H1 (cell line): ENCODE results near the gene RDH12. TPM values are rescaled to one million over a fixed set of nuclear protein-coding genes. Genes with fewer than 3 reads are reported as not detected.

Source experiments
- CTCF ChIA-PET: fragments of 300-600 bp; sonication (Branson Sonifier 250); formaldehyde crosslinking; loops from one replicate; lab custom pipeline; 2021; ENCODE audit not compliant: partially characterized antibody; lab: Charles Lee
- POLR2A ChIA-PET: fragments of 300-600 bp; sonication (Branson Sonifier 250); formaldehyde crosslinking; loops from one replicate; lab custom pipeline; 2021; ENCODE audit warnings: inconsistent platforms; ENCODE audit not compliant: partially characterized antibody; lab: Charles Lee
- DNase-seq, 2 experiments: peaks; one replicate each; pipeline versions ENCODE4 v3.0.0 to v3.0.0-alpha.2; 2010 to 2022; ENCODE audit warnings: low spot score in 2 of 2, low read depth in 1 of 2, mixed read lengths in 1 of 2
- FAIRE-seq: peaks from 2 replicates; lab custom pipeline; 2011; peaks lifted over from hg19 to GRCh38; lab: Jason Lieb, UNC
- H2AFZ ChIP-seq: 2 replicates; pipeline ENCODE4 v1.8.1; 2012; ENCODE audit warnings: low read length, inconsistent platforms
- H2AK5ac ChIP-seq: 2 replicates; pipeline ENCODE4 v1.6.1; 2013; ENCODE audit warnings: low read depth, low read length
- H2BK120ac ChIP-seq: replicated peaks from 2 replicates; pipeline ENCODE3; 2013; ENCODE audit warnings: low read depth, low read length, inconsistent platforms
- H2BK12ac ChIP-seq: 2 replicates; pipeline ENCODE4 v1.6.1; 2013; ENCODE audit warnings: low read depth, low read length
- H2BK15ac ChIP-seq: 2 replicates; pipeline ENCODE4 v1.6.1; 2013; ENCODE audit warnings: low read length
- H2BK20ac ChIP-seq: 2 replicates; pipeline ENCODE4 v1.6.1; 2013; ENCODE audit warnings: low read length
- H2BK5ac ChIP-seq: 2 replicates; pipeline ENCODE4 v1.6.1; 2013; ENCODE audit warnings: low read depth, low read length
- H3K14ac ChIP-seq: 2 replicates; pipeline ENCODE4 v1.6.1; 2013; ENCODE audit warnings: inconsistent platforms; ENCODE audit not compliant: insufficient read length
- H3K18ac ChIP-seq: 2 replicates; pipeline ENCODE4 v1.6.1; 2013; ENCODE audit warnings: low read length; ENCODE audit errors: extremely low read depth
- H3K23ac ChIP-seq: 2 replicates; pipeline ENCODE4 v1.6.1; 2013; ENCODE audit warnings: inconsistent platforms; ENCODE audit not compliant: insufficient read length
- H3K23me2 ChIP-seq: 2 replicates; pipeline ENCODE4 v1.6.1; 2013; ENCODE audit warnings: low read depth, low read length
- H3K27ac ChIP-seq: 2 replicates; pipeline ENCODE4 v1.6.1; 2011; ENCODE audit warnings: low read depth, low read length, inconsistent platforms
- H3K27me3 ChIP-seq, 4 experiments: replicated peaks in 1 of 4; 1 replicate in 1 of 4; 2 replicates in 3 of 4; pipeline versions ENCODE4 v1.6.1 to v1.8.1; 2011 to 2013; ENCODE audit warnings: low read length in 3 of 4, mild to moderate bottlenecking in 3 of 4, inconsistent platforms in 2 of 4, mixed read lengths in 2 of 4, moderate library complexity in 1 of 4; ENCODE audit not compliant: control insufficient read depth in 3 of 4, insufficient read depth in 3 of 4; ENCODE audit errors: extremely low read depth in 1 of 4
- H3K36me3 ChIP-seq, 4 experiments: 2 replicates each; pipeline versions ENCODE4 v1.6.1 to v1.8.1; 2011 to 2013; ENCODE audit warnings: mild to moderate bottlenecking in 4 of 4, low read length in 3 of 4, moderate library complexity in 2 of 4, control low read depth in 1 of 4, inconsistent platforms in 1 of 4; ENCODE audit not compliant: insufficient read depth in 4 of 4, control insufficient read depth in 2 of 4
- H3K4ac ChIP-seq: replicated peaks from 2 replicates; pipeline ENCODE3; 2013; ENCODE audit warnings: low read length, low read depth, mixed read lengths, inconsistent platforms; ENCODE audit not compliant: insufficient read length
- H3K4me1 ChIP-seq, 4 experiments: replicated peaks in 1 of 4; 1 replicate in 1 of 4; 2 replicates in 3 of 4; pipeline versions ENCODE4 v1.6.1 to v1.8.1; 2011 to 2013; ENCODE audit warnings: low read length in 3 of 4, inconsistent platforms in 2 of 4, mixed read lengths in 1 of 4; ENCODE audit not compliant: insufficient read depth in 4 of 4, control insufficient read depth in 3 of 4
- H3K4me2 ChIP-seq, 2 experiments: 2 replicates each; pipeline versions ENCODE4 v1.6.1 to v1.8.1; 2011 to 2013; ENCODE audit warnings: low read depth in 2 of 2, low read length in 2 of 2, control low read depth in 1 of 2, inconsistent platforms in 1 of 2, mild to moderate bottlenecking in 1 of 2; ENCODE audit not compliant: insufficient read depth in 1 of 2
- H3K4me3 ChIP-seq, 4 experiments: fragments of 200-600, 300-600 bp in 1 of 4; sonication (generic), shearing (Covaris generic), sonication (Bioruptor Twin) in 1 of 4; 2 replicates each; pipeline versions ENCODE4 v1.5.1 to v1.8.1; 2011 to 2016; ENCODE audit warnings: low read length in 4 of 4, low read depth in 3 of 4, control low read depth in 2 of 4, inconsistent platforms in 2 of 4, mild to moderate bottlenecking in 2 of 4, mixed read lengths in 1 of 4, moderate library complexity in 1 of 4; ENCODE audit not compliant: insufficient read depth in 2 of 4; ENCODE audit errors: extremely low read depth in 1 of 4
- H3K56ac ChIP-seq: replicated peaks from 2 replicates; pipeline ENCODE3; 2013; ENCODE audit warnings: low read depth, mild to moderate bottlenecking, mixed read lengths, low read length, inconsistent platforms; ENCODE audit not compliant: insufficient read length
- H3K79me1 ChIP-seq: 2 replicates; pipeline ENCODE4 v1.6.1; 2013; ENCODE audit warnings: low read depth, low read length, control low read depth
- H3K79me2 ChIP-seq, 2 experiments: 2 replicates each; pipeline versions ENCODE4 v1.6.1 to v1.8.1; 2012 to 2013; ENCODE audit warnings: low read length in 2 of 2, mild to moderate bottlenecking in 2 of 2, inconsistent platforms in 1 of 2; ENCODE audit not compliant: insufficient read depth in 2 of 2, control insufficient read depth in 1 of 2
- H3K9ac ChIP-seq, 4 experiments: replicated peaks in 1 of 4; 1 replicate in 1 of 4; 2 replicates in 3 of 4; pipeline versions ENCODE4 v1.6.1 to v1.8.1; 2011 to 2013; ENCODE audit warnings: low read depth in 3 of 4, low read length in 3 of 4, control low read depth in 2 of 4, mild to moderate bottlenecking in 2 of 4, moderate library complexity in 2 of 4, inconsistent platforms in 1 of 4; ENCODE audit errors: extremely low read depth in 1 of 4
- H3K9me3 ChIP-seq, 2 experiments: 2 replicates each; pipeline versions ENCODE4 v1.6.1 to v1.8.1; 2012 to 2013; ENCODE audit warnings: mild to moderate bottlenecking in 2 of 2, moderate library complexity in 2 of 2, control low read depth in 1 of 2, inconsistent platforms in 1 of 2, low read depth in 1 of 2, low read length in 1 of 2, mixed read lengths in 1 of 2; ENCODE audit not compliant: insufficient read depth in 2 of 2
- H4K20me1 ChIP-seq, 2 experiments: replicated peaks in 1 of 2; 2 replicates each; pipeline versions ENCODE3 to v1.8.1; 2011 to 2013; ENCODE audit warnings: inconsistent platforms in 2 of 2, low read length in 2 of 2, mild to moderate bottlenecking in 1 of 2; ENCODE audit not compliant: insufficient read depth in 2 of 2, control insufficient read depth in 1 of 2
- H4K5ac ChIP-seq: 2 replicates; pipeline ENCODE4 v1.6.1; 2013; ENCODE audit warnings: low read length, low read depth, mixed read lengths, inconsistent platforms; ENCODE audit not compliant: insufficient read length
- H4K8ac ChIP-seq: 2 replicates; pipeline ENCODE4 v1.8.0; 2013; ENCODE audit warnings: mild to moderate bottlenecking, moderate library complexity, low read length, inconsistent platforms; ENCODE audit not compliant: insufficient read depth; ENCODE audit errors: extremely low read depth
- H4K91ac ChIP-seq: replicated peaks from 2 replicates; pipeline ENCODE3; 2013; ENCODE audit warnings: low read length, mixed read lengths, inconsistent platforms; ENCODE audit not compliant: insufficient read length
- CEBPB ChIP-seq: IDR thresholded peaks from 2 replicates; pipeline ENCODE4 v1.6.1; 2012; ENCODE audit warnings: low read depth, low read length
- CHD2 ChIP-seq: IDR thresholded peaks from 2 replicates; pipeline ENCODE4 v1.6.1; 2012; ENCODE audit warnings: low read length, improper control_type of control experiment
- EZH2 ChIP-seq: fragments of 200-600 bp; sonication (generic); IDR thresholded peaks from 2 replicates; pipeline ENCODE4 v1.7.1; 2012; ENCODE audit warnings: low read depth, mild to moderate bottlenecking, moderate library complexity, low read length, inconsistent platforms; ENCODE audit not compliant: severe bottlenecking
- POLR2A ChIP-seq, 2 experiments: IDR thresholded peaks; 1 replicate in 1 of 2; 2 replicates in 1 of 2; pipeline ENCODE4 v1.6.1; 2011; ENCODE audit warnings: low read depth in 2 of 2, low read length in 2 of 2, mild to moderate bottlenecking in 2 of 2; ENCODE audit errors: control extremely low read depth in 1 of 2
- POLR2AphosphoS5 ChIP-seq: IDR thresholded peaks from 2 replicates; pipeline ENCODE4 v1.6.1; 2011; ENCODE audit warnings: low read depth, low read length
- RBBP5 ChIP-seq: IDR thresholded peaks from 2 replicates; pipeline ENCODE4 v1.7.1; 2012; ENCODE audit warnings: low read depth, mild to moderate bottlenecking, inconsistent platforms, low read length, moderate library complexity, borderline replicate concordance
- SIN3A ChIP-seq, 2 experiments: IDR thresholded peaks in 1 of 2; conservative IDR thresholded peaks in 1 of 2; 2 replicates each; pipeline ENCODE4 v1.6.1; 2011 to 2012; ENCODE audit warnings: low read length in 2 of 2, improper control_type of control experiment in 1 of 2, low read depth in 1 of 2, mild to moderate bottlenecking in 1 of 2
- TAF1 ChIP-seq: IDR thresholded peaks from 2 replicates; pipeline ENCODE4 v1.6.1; 2011; ENCODE audit warnings: mild to moderate bottlenecking, low read depth, low read length
- WGBS, 2 experiments: shearing (Covaris generic) in 1 of 2; methylation state at CpG; one replicate each; pipeline versions ENCODE4 v1.1.6 to v1.1.7; 2013 to 2015; ENCODE audit warnings: low lambda C conversion rate in 2 of 2, mixed read lengths in 2 of 2, inconsistent platforms in 1 of 2, low coverage in 1 of 2, missing lambda C conversion rate in 1 of 2; ENCODE audit not compliant: insufficient replicate concordance in 2 of 2, insufficient coverage in 1 of 2, insufficient read length in 1 of 2; ENCODE audit errors: extremely low coverage in 1 of 2, missing lambda C conversion rate in 1 of 2; 5-methylcytosine and 5-hydroxymethylcytosine counted together
- polyA plus RNA-seq, 7 experiments: library from polyadenylated mRNA; depleted of rRNA in 3 of 7; stranded (reverse) in 5 of 7; unstranded in 2 of 7; fragments of >200 nt in 5 of 7; fragments of 200-250 nt in 2 of 7; gene quantifications; 1 replicate in 5 of 7; 2 replicates in 1 of 7; 4 replicates in 1 of 7; pipeline versions ENCODE4 v1.2.1 to v1.2.3, GENCODE V29; 2011 to 2013; ENCODE audit warnings: missing spikeins in 2 of 7, mixed read lengths in 2 of 7
- total RNA-seq: library from RNA; stranded (reverse); fragmentation: NEBNext Ultra II Directional; extraction: Animal tissue kit (Norgen Biotek cat#: 25700); gene quantifications from 2 replicates; pipeline ENCODE4 v1.2.1, GENCODE V29; 2021
- TF ChIP-seq, protein P1 (sequence below): IDR thresholded peaks from 2 replicates; pipeline ENCODE4 v1.6.1; 2012; ENCODE audit warnings: inconsistent platforms
- TF ChIP-seq, protein P2 (sequence below): IDR thresholded peaks from 2 replicates; pipeline ENCODE4 v1.6.1; 2012; ENCODE audit warnings: inconsistent platforms

RDH12 gene
- total and polyA plus RNA-seq, 2 of the 8 experiments (the other 6 are each of a cell fraction or from before 2014, with no cell fraction given) = 1.2 to 1.5 TPM

DNA sequence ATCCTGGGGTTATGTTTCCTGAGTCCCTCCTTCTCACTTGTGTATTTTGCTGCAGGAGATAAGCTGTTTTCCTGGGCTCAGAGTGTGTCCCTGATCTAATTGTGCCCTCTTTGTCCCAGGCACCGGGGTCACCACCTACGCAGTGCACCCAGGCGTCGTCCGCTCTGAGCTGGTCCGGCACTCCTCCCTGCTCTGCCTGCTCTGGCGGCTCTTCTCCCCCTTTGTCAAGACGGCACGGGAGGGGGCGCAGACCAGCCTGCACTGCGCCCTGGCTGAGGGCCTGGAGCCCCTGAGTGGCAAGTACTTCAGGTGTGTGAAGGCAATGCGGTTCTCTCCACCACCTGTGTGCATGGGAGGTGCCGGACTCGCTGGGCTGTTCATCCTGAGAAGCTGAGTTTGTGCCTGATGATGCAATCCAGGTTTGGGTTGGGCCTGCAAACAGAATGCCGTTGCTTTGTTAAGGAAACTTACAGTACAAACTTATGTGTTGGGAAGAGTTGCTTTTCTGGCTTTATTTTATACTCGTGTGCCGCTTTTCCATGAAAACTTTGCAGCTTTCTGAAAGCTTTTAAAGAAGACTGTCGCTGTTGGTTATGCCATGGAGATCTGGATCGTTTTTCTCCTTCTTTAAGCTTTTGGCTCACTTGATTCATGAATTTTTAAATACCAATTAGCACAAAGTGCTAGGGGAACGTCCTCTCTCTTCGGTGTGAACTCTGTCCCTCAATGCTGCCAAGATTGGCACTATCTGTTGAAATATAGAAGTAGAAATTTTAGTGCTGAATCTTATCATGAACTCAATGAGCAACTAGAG is 27.6 kb downstream of the RDH12 start:
- Histone ChIP-seq H3K14ac (no peak overlapping the region), H3K23me2 (no peaks in the 10 kb centered on the region), H3K23ac (no peak overlapping the region), H2BK5ac (no peak overlapping the region), H3K79me2 (no peaks in the 10 kb centered on the region), H3K9ac (peak overlapping the region in 2 of 4 experiments; percentile 31 to 46; a peak in 3 of 7 replicates), H2BK15ac (no peak overlapping the region), H3K18ac (peak overlapping the region; percentile 57), H3K27ac (no peak overlapping the region), H4K5ac (peak overlapping the region; percentile 46), H3K36me3 (no peaks in the 10 kb centered on the region), H3K9me3 (no peaks in the 10 kb centered on the region), H3K4me2 (peak overlapping the region; percentile 53 to 68), H2AK5ac (no peak overlapping the region), H3K4me3 (peak overlapping the region in 3 of 4 experiments; percentile 13 to 37 (median 19); a peak in 4 of 8 replicates), H3K4me1 (peaks cover 1 to 11% (median 6%) of the 10 kb centered on the region in 4 experiments; a peak in 5 of 7 replicates), H4K91ac (no peak overlapping the region), H4K8ac (peak overlapping the region; percentile 76; the same call in 1 of the 2 replicates), H2AFZ (peak overlapping the region; percentile 45; the same call in 1 of the 2 replicates), H3K4ac (no peak overlapping the region), H3K79me1 (no peaks in the 10 kb centered on the region), H2BK120ac (no peak overlapping the region), H2BK20ac (no peak overlapping the region), H3K27me3 (no peaks in the 10 kb centered on the region; a peak in 1 of 7 replicates), H2BK12ac (peak overlapping the region; percentile 61; the same call in 1 of the 2 replicates), H3K56ac (no peak overlapping the region), H4K20me1 (no peaks in the 10 kb centered on the region)
- ChIA-PET POLR2A (interaction anchor here (0.8 to 2.7 kb wide), 9 partner anchors 9 to 1064 kb away, joined by 3 to 20 read pairs (median 5); partner anchors contain the start of genes RDH11, ZFP36L1 and ZFYVE26), CTCF (interaction anchor here (1.1 to 2.3 kb wide), 4 partner anchors 12 to 202 kb away, joined by 3 to 11 read pairs (median 5); no protein-coding TSS in a partner anchor)
- FAIRE-seq (peak; percentile 88), DNase-seq (peak; percentile 51 to 77)
- WGBS, 2 experiments = 36% methylated on average over 21 of the region's 21 CpGs; no CpG with 5 or more reads in 1 of the 2 experiments
- TF ChIP-seq CEBPB (peak; percentile 99), POLR2AphosphoS5 (peak; percentile 65; the same call in 1 of the 2 replicates), TAF1 (peak; percentile 34; the same call in 1 of the 2 replicates), EZH2 (no peak), RBBP5 (no peak), SIN3A (conservative IDR thresholded peaks at IDR 0.05 in 1 of 2, IDR thresholded peaks at IDR 0.05 in 1 of 2; ENCODE audit: low read depth in 1 of 2, low read length in 2 of 2) (0 out of 4 replicates have a peak, but pooled peaks of 1 of the 2 experiments have one; percentile 37), CHD2 (no peak), POLR2A (IDR thresholded peaks at IDR 0.05; ENCODE audit: control extremely low read depth in 1 of 2, low read depth in 2 of 2, low read length in 2 of 2) (peak in 1 of 2 experiments; percentile 66; a peak in 2 of 3 replicates)
- TF ChIP-seq, protein P1, sequence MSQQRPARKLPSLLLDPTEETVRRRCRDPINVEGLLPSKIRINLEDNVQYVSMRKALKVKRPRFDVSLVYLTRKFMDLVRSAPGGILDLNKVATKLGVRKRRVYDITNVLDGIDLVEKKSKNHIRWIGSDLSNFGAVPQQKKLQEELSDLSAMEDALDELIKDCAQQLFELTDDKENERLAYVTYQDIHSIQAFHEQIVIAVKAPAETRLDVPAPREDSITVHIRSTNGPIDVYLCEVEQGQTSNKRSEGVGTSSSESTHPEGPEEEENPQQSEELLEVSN = peak; percentile 61; the same call in 1 of the 2 replicates
- TF ChIP-seq, protein P2, sequence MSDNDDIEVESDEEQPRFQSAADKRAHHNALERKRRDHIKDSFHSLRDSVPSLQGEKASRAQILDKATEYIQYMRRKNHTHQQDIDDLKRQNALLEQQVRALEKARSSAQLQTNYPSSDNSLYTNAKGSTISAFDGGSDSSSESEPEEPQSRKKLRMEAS = peak; percentile 75
